ENCODE data around the gene ACTRT2. TPM values are rescaled to one million over a fixed set of nuclear protein-coding genes. Genes with fewer than 3 reads are reported as not detected.
A peak's percentile ranks its signal among the peaks of the same experiment; 100 is the strongest.

ACTRT2 gene
- total RNA-seq, 1 donor from 2014 or later, result not detected

DNA sequence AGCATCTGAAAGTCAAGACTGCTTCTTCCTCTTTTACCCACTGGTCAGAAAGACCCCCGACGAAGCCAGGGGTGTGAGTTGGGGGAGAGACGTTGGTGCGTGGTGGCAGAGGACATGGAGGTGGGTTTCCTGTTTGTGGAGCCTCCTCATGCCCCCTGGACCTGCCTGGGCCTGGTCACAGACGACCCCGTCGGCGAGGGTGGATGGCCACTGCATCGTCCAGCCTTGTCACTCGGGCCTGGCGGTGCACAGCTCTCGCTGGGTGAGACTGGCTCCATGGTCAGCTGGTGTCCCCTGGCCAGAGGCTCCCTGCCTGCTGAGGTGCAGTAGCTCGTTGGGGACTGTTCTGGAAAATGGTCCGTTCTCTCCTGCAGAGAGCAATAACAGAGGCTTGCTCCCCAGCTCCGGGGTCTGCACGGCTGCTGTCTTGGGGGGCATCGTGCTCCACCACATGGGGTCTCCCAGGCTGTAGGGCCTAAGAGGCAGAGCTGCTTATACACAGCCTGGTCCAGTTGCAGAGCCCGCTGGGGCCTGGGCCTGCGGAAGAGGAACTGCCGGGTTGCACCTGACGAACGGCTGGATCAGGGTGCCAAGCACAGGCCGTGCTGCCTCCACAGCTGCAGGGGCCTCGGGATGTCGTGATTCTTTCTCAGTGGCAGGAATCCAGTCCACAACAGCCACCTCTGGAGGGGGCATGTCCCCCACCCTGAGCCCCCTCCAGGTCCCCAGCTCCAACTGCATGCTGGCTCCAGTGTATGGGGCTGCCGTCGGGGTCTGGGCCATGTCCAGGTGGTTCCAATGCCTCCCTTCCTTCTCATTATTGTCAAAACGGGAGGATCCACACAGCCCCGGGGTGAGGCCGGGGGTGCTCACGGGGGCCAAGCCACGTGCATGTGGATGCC is 18.0 kb upstream of the ACTRT2 start:
- DNase-seq, result no peak

GRCh38 chr1:3003941-3004270 is 17.4 kb upstream of the ACTRT2 start:
- no peak for DNase-seq

DNA sequence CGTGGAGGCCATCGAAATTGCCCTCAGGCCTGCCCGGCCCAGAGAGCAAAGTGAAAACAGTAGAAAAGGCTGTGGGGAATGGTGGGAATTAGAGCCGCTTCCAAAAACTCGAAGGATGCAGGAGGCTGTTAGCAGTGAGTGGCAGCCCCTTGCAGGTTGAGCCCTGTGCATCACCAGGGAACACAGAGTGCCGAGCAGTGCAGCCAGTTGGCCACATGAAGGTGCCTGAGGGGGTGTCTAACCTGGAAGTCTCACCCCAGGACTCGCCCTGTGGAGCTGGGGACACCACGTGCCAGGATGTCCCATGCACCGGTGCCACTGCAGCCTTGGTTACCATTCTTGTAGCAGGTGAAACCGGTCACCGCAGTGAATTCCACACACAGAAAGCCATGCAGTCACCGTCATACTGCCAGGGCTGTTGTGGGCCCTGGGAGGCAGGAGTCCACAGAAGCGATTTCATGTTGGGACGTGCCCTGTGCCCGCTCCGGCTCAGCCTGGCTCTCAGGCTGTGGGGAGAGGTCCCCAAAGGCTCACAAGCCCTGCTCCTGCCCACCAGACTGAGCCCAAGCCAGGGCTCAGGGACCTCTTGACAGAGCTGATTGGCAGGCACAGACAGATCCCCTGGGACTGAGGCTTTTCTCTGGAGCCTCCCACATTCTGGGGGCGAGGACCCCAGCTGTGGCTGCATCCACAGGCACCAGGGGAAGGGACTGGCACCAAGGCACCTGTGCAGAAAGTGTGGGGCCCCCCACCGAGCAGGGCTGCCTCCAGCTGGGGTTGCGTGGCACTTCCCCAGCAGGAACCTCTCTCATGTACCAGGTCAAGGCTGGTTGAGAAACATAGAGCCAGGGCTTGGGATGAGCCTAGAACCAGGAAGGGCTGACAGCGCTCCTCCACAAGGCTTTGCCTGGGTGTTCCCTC is 16.7 kb upstream of the ACTRT2 start:
- no peak for DNase-seq

DNA sequence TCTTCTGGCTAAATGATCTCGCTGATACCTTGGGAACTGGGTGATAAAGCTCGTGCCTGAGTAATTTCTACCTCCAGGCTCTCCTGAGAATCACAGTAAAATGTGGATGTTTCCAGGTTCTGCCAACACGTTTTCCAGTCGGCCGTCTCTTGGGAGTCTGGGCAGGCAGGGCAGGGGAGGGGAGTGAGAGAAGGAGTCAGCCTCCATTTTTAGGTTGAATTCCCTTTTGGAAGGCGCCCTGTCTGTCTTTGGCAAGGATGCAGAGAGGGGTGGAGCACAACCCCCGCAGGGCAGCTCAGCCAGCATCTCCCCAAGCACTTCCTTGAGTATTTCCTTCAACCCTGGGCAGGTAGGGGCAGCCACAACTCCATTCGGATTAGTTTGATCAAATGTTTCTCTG is 15.5 kb upstream of the ACTRT2 start:
- DNase-seq, result no peak

- DNase-seq, result no peak
Observed at GRCh38 chr1:3007298-3008147, 13.7 kb upstream of the ACTRT2 start.

GRCh38 chr1:3009021-3009420 is 12.2 kb upstream of the ACTRT2 start:
- DNase-seq, result no peak

GRCh38 chr1:3009556-3009955 is 11.7 kb upstream of the ACTRT2 start:
- no peak for DNase-seq

- DNase-seq, result no peak
Observed at GRCh38 chr1:3011127-3011526, 10.1 kb upstream of the ACTRT2 start.

- DNase-seq, result no peak
Observed at GRCh38 chr1:3011631-3012455, 9.4 kb upstream of the ACTRT2 start.

DNA sequence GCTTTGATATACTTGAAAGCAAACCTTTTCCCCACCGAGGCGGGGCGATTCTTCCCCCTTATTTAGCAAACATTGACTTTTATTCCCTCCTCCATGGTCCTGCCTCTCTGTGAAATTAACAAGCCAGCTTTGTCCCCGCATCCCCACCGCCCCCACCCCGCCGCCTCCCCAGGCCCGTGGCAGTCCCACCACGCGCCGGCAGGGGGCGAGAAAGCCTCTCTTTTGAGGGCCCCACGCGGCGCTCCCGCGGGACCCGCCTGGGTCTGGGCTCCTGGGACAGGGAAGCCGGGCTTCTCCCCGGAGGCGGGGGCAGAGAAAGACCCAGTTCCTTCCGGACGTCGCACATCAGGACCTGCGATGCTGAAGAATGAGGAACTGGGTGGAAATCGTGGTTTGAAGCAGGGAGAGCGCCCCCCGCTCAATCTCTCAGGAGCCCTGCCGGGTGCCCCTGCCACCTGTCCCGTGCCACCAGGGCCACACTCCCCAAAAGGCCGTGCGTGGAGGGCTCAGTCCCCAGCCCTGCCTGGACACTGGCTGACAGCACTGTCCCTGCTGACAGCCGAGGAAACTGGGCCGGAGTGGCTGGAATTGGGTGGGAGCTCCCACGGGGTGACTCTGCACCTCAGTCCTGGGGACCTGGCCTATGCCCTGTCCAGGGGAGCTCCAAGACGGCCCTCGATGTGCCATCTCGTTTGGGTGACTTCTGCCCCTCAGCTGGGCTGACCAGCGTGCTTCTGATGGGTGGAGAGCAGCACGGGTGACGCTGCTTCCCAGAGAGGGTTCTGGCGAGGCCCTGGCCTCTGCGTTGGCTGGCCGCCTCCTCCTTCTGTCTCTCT is 8.6 kb upstream of the ACTRT2 start:
- peak; percentile 9 for DNase-seq

DNA sequence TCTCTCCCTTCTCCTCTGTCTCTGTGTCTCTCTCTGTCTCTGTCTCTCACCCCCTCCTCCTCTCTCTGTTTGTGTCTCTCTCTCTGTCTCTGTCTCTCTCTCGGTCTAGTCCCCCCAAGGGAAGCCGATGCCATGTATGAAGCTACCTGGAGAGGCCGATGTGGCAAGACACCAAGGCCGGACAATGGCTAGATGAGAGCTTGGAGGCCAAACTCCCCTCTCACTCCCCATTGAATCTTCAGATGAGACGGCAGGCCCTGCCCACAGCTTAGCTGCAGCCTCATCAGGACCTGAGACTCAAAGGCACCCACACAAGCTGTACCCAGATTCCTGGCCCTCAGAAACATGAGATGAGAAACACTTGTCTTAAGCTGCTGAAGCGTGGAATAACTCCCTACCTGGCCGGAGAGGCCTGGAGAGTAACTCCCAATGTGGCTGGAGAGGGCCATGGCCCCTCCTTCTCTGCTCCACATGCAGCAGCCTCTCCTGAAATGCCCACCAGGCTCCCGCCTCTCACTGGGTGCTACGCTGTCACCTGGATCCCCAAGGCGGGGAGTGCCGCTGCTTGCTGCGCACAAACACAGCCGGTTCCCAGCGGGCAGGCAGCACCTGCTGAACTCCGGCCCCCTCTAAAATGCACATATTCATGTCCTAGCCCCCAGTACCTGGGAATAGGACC is 7.8 kb upstream of the ACTRT2 start:
- no peak for DNase-seq

DNA sequence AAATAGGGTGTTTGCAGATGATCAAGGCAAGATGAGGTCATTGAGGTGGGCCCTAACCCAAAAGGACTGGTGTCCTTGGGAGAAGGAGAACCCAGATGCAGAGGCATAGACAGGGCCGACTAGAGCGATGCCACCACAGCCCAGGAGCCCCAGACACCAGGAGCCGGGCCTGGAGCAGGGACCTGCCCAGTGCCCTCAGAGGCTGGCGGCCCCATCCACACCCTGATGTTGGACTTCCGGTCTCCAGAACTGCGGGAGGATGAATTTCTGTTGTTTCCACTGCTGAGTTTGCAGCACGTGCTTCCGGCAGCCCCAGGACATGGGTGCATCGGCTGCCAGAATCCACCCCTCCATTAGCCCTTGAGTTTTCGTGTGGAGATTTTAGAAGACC is 7.2 kb upstream of the ACTRT2 start:
- DNase-seq, result no peak

- DNase-seq, result no peak
Observed at GRCh38 chr1:3014443-3015268, 6.6 kb upstream of the ACTRT2 start.

- no peak for DNase-seq
Observed at GRCh38 chr1:3015269-3015635, 6.0 kb upstream of the ACTRT2 start.

- DNase-seq, result no peak
Observed at GRCh38 chr1:3015744-3016143, 5.5 kb upstream of the ACTRT2 start.

GRCh38 chr1:3016641-3017439 is 4.4 kb upstream of the ACTRT2 start:
- DNase-seq, result no peak

DNA sequence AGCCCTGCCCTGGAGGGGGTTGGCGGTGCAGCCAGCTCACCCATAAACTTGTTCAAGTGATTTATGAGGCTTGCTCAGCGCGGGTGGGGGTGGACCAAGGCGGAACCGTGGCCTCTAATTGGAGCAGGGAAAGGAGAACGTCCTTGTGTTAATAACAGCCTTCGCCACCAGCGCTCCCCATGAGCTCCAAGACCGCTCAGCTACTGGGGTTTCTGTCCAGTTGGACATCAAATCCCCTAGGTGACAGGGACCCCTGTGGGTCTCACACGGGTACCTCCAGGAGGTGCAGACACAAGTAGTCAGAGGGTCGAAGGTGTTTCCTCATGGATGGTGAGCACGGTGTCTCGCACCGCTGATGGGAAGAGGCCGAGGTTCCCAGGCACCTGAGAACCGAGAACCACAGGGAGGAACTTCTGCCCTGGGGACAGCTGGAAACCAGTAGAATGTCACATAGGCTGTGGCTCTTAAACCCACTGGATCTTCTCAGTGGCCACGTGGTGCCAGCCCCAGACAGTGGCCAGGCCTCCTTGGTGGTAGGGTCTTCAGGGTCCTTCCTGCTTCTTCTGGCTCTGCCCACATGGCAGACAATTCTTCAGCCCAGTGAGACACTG is 3.7 kb upstream of the ACTRT2 start:
- no peak for DNase-seq

GRCh38 chr1:3018051-3018471 is 3.2 kb upstream of the ACTRT2 start:
- no peak for DNase-seq
